ENCODE results near the gene CREB3L4. TPM values are rescaled to one million over a fixed set of nuclear protein-coding genes. Genes with fewer than 3 reads are reported as not detected.
A peak's percentile ranks its signal among the peaks of the same experiment; 100 is the strongest.

The CREB3L4 gene
- total RNA-seq, 1 donor from 2014 or later, result 5.0 TPM

- DNase-seq, result no peak
- no peak for ATAC-seq
- intact Hi-C loops (cut with micrococcal nuclease), result no loop called here
Measured at GRCh38 chr1:153934746-153935145, 33.0 kb upstream of the CREB3L4 start.

GRCh38 chr1:153936011-153936802 lies 31.5 kb upstream of the CREB3L4 start:
- ATAC-seq (no peak), DNase-seq (no peak)
- intact Hi-C loops (cut with micrococcal nuclease), result no loop called here

- ATAC-seq (no peak), DNase-seq (no peak)
- intact Hi-C loops (cut with micrococcal nuclease), result no loop called here
Measured at GRCh38 chr1:153937331-153937730, 30.4 kb upstream of the CREB3L4 start.

GRCh38 chr1:153938996-153939395 lies 28.7 kb upstream of the CREB3L4 start:
- intact Hi-C loops (cut with micrococcal nuclease), result no loop called here
- DNase-seq (no peak), ATAC-seq (no peak)

GRCh38 chr1:153939476-153939875 lies 28.2 kb upstream of the CREB3L4 start:
- no peak for DNase-seq
- intact Hi-C loops (cut with micrococcal nuclease), result no loop called here
- no peak for ATAC-seq

- ATAC-seq (no peak), DNase-seq (no peak)
- intact Hi-C loops (cut with micrococcal nuclease), result no loop called here
Measured at GRCh38 chr1:153940756-153941155, 26.9 kb upstream of the CREB3L4 start.

GRCh38 chr1:153941826-153942725 lies 25.6 kb upstream of the CREB3L4 start:
- peak; percentile 22 for DNase-seq
- no peak for ATAC-seq
- intact Hi-C loops (cut with micrococcal nuclease), result no loop called here

GRCh38 chr1:153942766-153943549 lies 24.7 kb upstream of the CREB3L4 start:
- DNase-seq (no peak), ATAC-seq (no peak)
- intact Hi-C loops (cut with micrococcal nuclease), result no loop called here

GRCh38 chr1:153944005-153944826 lies 23.5 kb upstream of the CREB3L4 start:
- intact Hi-C loops (cut with micrococcal nuclease), result no loop called here
- no peak for ATAC-seq
- peak; percentile 35 for DNase-seq

GRCh38 chr1:153944827-153945117 lies 22.9 kb upstream of the CREB3L4 start:
- no peak for DNase-seq
- ATAC-seq, result no peak
- intact Hi-C loops (cut with micrococcal nuclease), result no loop called here

- intact Hi-C loops (cut with micrococcal nuclease), result no loop called here
- peak; percentile 70 for ATAC-seq
- peak; percentile 81 for DNase-seq
Measured at GRCh38 chr1:153945131-153945794, 22.4 kb upstream of the CREB3L4 start.

- peak; percentile 84 for ATAC-seq
- DNase-seq, result peak; percentile 94
- intact Hi-C loops (cut with micrococcal nuclease), result no loop called here
Measured at GRCh38 chr1:153945795-153946621, 21.7 kb upstream of the CREB3L4 start.

- ATAC-seq (peak; percentile 78), DNase-seq (peak; percentile 91)
- intact Hi-C loops (cut with micrococcal nuclease), result no loop called here
Measured at GRCh38 chr1:153946622-153947241, 21.0 kb upstream of the CREB3L4 start, which contains the start of gene DENND4B. TSS of gene DENND4B (minus strand) at chr1:153946718. CDS start at chr1:153944374, 2,344 bp downstream.

GRCh38 chr1:153951183-153951582 lies 16.5 kb upstream of the CREB3L4 start:
- no peak for ATAC-seq
- peak; percentile 10 for DNase-seq
- intact Hi-C loops (cut with micrococcal nuclease), result no loop called here

GRCh38 chr1:153951801-153952200 lies 15.9 kb upstream of the CREB3L4 start:
- ATAC-seq (no peak), DNase-seq (peak; percentile 26)
- intact Hi-C loops (cut with micrococcal nuclease), result no loop called here

- DNase-seq (no peak), ATAC-seq (no peak)
- intact Hi-C loops (cut with micrococcal nuclease), result no loop called here
Measured at GRCh38 chr1:153953859-153954365, 13.8 kb upstream of the CREB3L4 start.

GRCh38 chr1:153954826-153955225 lies 12.9 kb upstream of the CREB3L4 start:
- ATAC-seq (no peak), DNase-seq (no peak)
- intact Hi-C loops (cut with micrococcal nuclease), result no loop called here

All from left ventricle myocardium superior (tissue), 1 donor.